Astrocyte of the cerebellum (primary cell): ENCODE measurements around the gene BTBD10.

Source experiments
- DNase-seq: peaks from one replicate; pipeline ENCODE4 v3.0.0-alpha.2; 2011; ENCODE audit warnings: low read depth
- H3K4me3 ChIP-seq: 2 replicates; pipeline ENCODE4 v1.5.1; 2011; ENCODE audit warnings: mild to moderate bottlenecking, low read depth, low read length, moderate library complexity
- in situ Hi-C: cut with HindIII; loops from 2 replicates; pipeline ENCODE4 v1.10.0; 2017; ENCODE audit warnings: low sequenced_read_pairs
- TF ChIP-seq, protein P1 (sequence below): IDR thresholded peaks from 2 replicates; pipeline ENCODE4 v1.5.1; 2012; ENCODE audit warnings: low read length, low read depth, moderate library complexity, mild to moderate bottlenecking; ENCODE audit errors: missing control alignments

Gene BTBD10

DNA sequence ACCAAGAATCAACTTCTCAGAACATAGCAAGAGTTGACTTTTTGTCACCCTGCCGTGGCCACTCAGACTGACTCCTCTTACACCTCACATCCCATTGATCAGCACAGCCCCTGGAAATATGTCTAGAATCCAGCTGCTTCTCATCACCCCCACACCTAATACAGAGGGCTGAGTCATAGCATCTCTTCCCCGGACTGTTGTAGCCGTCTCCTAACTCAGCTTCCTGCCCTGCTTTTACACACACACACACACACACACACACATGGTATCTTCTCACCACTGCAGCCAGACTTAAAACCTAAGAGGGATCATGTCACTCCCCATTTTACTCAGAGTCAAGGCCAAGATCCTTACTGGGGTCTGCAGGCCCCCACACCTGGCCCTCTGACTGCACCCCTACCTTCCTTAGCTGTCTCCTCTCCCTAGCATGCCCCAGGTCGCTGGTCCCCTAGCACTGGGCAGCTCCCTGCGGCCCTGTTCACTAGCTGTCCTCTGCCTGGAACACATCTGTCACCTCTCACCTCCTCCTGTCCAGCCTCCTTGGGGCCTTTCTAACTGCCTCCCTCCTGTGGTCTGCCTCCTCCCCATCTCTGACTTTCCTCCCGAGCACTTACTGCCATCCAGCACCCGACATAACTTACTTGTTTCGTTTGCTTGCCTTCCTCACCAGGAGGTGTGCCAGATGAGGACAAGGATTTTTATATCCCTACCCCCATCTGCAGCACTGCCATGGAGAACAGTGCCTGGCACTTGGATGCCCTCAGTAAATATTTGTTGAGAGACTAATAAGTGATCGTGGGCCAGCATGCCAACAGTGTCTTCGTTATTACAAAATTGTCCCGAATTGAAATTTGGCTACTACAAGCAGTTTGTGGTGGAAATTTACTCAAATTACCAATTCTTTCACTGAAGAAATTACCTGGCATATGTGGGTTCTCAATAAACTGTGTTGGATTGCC, 123.5 kb downstream of the BTBD10 start:
- H3K4me3 ChIP-seq, result no peak overlapping the region
- TF ChIP-seq, protein P1, sequence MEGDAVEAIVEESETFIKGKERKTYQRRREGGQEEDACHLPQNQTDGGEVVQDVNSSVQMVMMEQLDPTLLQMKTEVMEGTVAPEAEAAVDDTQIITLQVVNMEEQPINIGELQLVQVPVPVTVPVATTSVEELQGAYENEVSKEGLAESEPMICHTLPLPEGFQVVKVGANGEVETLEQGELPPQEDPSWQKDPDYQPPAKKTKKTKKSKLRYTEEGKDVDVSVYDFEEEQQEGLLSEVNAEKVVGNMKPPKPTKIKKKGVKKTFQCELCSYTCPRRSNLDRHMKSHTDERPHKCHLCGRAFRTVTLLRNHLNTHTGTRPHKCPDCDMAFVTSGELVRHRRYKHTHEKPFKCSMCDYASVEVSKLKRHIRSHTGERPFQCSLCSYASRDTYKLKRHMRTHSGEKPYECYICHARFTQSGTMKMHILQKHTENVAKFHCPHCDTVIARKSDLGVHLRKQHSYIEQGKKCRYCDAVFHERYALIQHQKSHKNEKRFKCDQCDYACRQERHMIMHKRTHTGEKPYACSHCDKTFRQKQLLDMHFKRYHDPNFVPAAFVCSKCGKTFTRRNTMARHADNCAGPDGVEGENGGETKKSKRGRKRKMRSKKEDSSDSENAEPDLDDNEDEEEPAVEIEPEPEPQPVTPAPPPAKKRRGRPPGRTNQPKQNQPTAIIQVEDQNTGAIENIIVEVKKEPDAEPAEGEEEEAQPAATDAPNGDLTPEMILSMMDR, result no peak
- in situ Hi-C loops, result no loop called here
- peak; percentile 48 for DNase-seq

DNA sequence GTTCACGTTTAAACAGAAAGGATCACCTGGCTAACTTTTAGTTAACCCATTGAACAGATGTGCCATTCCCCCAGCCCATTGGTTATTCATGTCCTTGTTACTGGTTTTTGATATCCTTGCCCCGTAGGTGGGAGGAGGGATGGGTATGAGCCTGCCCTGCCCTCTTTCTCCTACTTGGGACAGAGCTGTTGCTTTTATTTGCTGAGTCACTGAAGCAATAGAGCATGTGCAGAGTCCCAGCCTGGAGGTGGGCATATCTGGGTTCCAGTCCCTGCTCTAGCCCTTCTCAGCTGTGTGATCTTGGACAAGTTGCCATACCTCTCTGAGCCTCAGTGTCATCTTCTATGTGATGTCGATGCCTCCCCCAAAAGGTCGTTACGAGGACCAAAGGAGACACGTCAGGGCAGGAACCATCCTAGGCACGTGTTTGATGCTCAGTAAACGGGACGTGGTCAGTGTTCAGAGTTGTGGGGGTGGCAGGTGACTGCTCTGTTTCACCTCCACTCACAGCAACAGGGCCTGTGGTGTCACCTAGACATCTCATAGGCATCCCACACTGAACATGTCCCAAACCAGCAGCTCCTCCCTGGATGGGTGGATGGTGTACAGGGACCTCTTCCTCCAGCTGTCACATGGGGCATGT, 124.5 kb downstream of the BTBD10 start:
- in situ Hi-C loops, result no loop called here
- TF ChIP-seq, protein P1, result no peak
- no peak for DNase-seq
- H3K4me3 ChIP-seq, result peak overlapping the region; percentile 14

DNA sequence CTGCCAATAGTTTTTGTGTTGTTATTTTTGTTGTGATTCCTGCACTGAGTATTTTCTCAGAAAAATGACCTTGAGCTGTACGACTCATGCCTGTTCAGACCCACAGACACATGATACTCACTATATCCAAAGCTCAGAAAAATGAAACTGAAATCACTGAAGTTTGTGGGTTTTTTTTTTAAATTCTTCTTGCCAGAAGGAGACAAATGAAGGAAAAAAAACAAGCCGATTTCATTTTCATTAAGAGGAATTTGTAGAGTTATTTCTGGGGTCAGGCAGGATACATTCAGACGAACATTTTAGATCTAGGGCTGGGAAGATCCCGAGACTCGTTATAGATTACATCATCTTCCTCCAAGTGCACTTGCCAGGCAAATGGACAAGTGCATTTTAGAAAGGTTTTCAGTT, 125.0 kb downstream of the BTBD10 start:
- DNase-seq, result no peak
- in situ Hi-C loops, result no loop called here
- TF ChIP-seq, protein P1, result no peak
- H3K4me3 ChIP-seq, result peak overlapping the region; percentile 14
